ENCODE results near the gene AP4B1.

DNA sequence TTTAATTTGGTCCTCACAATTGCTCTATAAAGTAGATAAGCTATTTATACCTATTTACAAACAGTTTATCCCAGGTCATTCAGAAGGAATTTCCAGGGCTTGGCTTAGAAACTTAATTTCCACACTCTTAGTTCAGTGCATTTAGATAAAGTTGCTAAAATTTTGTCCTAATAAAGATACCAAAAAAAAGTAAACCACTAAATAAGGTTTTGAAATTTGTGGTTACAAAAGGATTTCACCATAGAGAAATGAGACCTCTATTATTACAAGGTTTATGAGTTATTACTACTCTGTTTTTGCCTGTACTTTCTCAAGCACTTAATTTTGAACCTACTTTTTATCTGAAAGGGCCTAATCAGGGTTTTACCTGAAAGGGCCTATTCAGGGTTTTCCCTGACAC, 55.5 kb downstream of the AP4B1 start:
- TF ChIP-seq GATA2 (IDR thresholded peaks at IDR 0.05; ENCODE audit: low read depth, low read length) (no peak), GATA3 (IDR thresholded peaks at IDR 0.05; ENCODE audit: low read depth, low read length) (no peak)

Measured in SH-SY5Y (cell line).